HepG2 (cell line): ENCODE measurements around the gene APC2. TPM values are rescaled to one million over a fixed set of nuclear protein-coding genes. Genes with fewer than 3 reads are reported as not detected.
A peak's percentile ranks its signal among the peaks of the same experiment; 100 is the strongest.

Experiments used
- AGO2 ChIP-seq: fragments of 200-400 bp; formaldehyde crosslinking; optimal IDR thresholded peaks from 2 replicates; pipeline ENCODE3; 2017; ENCODE audit warnings: mild to moderate bottlenecking, low read depth, low read length, moderate library complexity
- ATRX ChIP-seq: sonication (generic); formaldehyde crosslinking; IDR thresholded peaks from 2 replicates; pipeline ENCODE4 v1.4.0; 2020; ENCODE audit warnings: missing genetic modification reagents, borderline replicate concordance
- EEA1 ChIP-seq: sonication (generic); formaldehyde crosslinking; IDR thresholded peaks from 2 replicates; pipeline ENCODE4 v1.5.1; 2020; ENCODE audit warnings: mild to moderate bottlenecking, missing genetic modification reagents, borderline replicate concordance
- FLYWCH1 ChIP-seq: sonication (generic); formaldehyde crosslinking; IDR thresholded peaks from 2 replicates; pipeline ENCODE4 v1.8.1; 2023; ENCODE audit warnings: mild to moderate bottlenecking, missing genetic modification reagents
- GTF3A ChIP-seq: sonication (generic); formaldehyde crosslinking; conservative IDR thresholded peaks from 2 replicates; pipeline ENCODE4 v1.4.0; 2020; ENCODE audit warnings: mild to moderate bottlenecking, missing genetic modification reagents
- IKZF4 ChIP-seq: sonication (generic); formaldehyde crosslinking; IDR thresholded peaks from 2 replicates; pipeline ENCODE4 v1.5.1; 2020; ENCODE audit warnings: borderline replicate concordance, mild to moderate bottlenecking, low read depth, missing genetic modification reagents; ENCODE audit errors: not compliant biosample characterization
- KDM5B ChIP-seq: sonication (generic); formaldehyde crosslinking; IDR thresholded peaks from 2 replicates; pipeline ENCODE4 v1.4.0; 2020; ENCODE audit warnings: missing genetic modification reagents, mild to moderate bottlenecking, borderline replicate concordance
- MED8 ChIP-seq: sonication (generic); formaldehyde crosslinking; IDR thresholded peaks from 2 replicates; pipeline ENCODE4 v1.8.1; 2023; ENCODE audit warnings: mild to moderate bottlenecking, missing genetic modification reagents; ENCODE audit not compliant: insufficient replicate concordance
- NFE2 ChIP-seq: sonication (generic); formaldehyde crosslinking; IDR thresholded peaks from 2 replicates; pipeline ENCODE4 v1.4.0; 2020; ENCODE audit warnings: missing genetic modification reagents
- NFIC ChIP-seq: IDR thresholded peaks from 2 replicates; pipeline ENCODE4 v1.6.1; 2012; ENCODE audit warnings: mild to moderate bottlenecking, low read length, inconsistent platforms
- PHF5A ChIP-seq: IDR thresholded peaks from one replicate; pipeline ENCODE4 v1.6.1; 2018; ENCODE audit warnings: low read depth, missing genetic modification reagents; ENCODE audit not compliant: unreplicated experiment
- POLR2AphosphoS2 ChIP-seq: IDR thresholded peaks from 2 replicates; pipeline ENCODE4 v1.6.1; 2011; ENCODE audit warnings: low read depth, low read length, improper control_type of control experiment
- RBM22 ChIP-seq: fragments of 200-400 bp; formaldehyde crosslinking; optimal IDR thresholded peaks from 2 replicates; pipeline ENCODE3; 2017; ENCODE audit warnings: mild to moderate bottlenecking, low read length, moderate library complexity
- SNRNP70 ChIP-seq: fragments of 200-400 bp; formaldehyde crosslinking; IDR thresholded peaks from 2 replicates; pipeline ENCODE4 v1.6.1; 2017; ENCODE audit warnings: mild to moderate bottlenecking, low read depth, low read length, moderate library complexity
- YY1 ChIP-seq: IDR thresholded peaks from 2 replicates; pipeline ENCODE4 v1.6.1; 2011; ENCODE audit warnings: low read length, low read depth, moderate library complexity, mild to moderate bottlenecking; ENCODE audit not compliant: insufficient read depth, insufficient replicate concordance
- ZBTB7A ChIP-seq: sonication (generic); formaldehyde crosslinking; IDR thresholded peaks from 2 replicates; pipeline ENCODE4 v1.8.0; 2022; ENCODE audit warnings: mild to moderate bottlenecking, missing genetic modification reagents
- ZFY ChIP-seq: sonication (generic); formaldehyde crosslinking; IDR thresholded peaks from 2 replicates; pipeline ENCODE4 v1.4.0; 2020; ENCODE audit warnings: missing genetic modification reagents
- ZKSCAN8 ChIP-seq: IDR thresholded peaks from 2 replicates; pipeline ENCODE4 v1.6.1; 2016; ENCODE audit warnings: borderline replicate concordance, missing genetic modification reagents, missing compliant biosample characterization
- ZNF224 ChIP-seq: sonication (generic); formaldehyde crosslinking; IDR thresholded peaks from 2 replicates; pipeline ENCODE4 v1.5.0; 2020; ENCODE audit warnings: mild to moderate bottlenecking, missing genetic modification reagents
- ZNF350 ChIP-seq: sonication (generic); formaldehyde crosslinking; IDR thresholded peaks from 2 replicates; pipeline ENCODE4 v1.4.0; 2020; ENCODE audit warnings: mild to moderate bottlenecking, low read depth, missing genetic modification reagents, borderline replicate concordance
- ZNF724P ChIP-seq: sonication (generic); formaldehyde crosslinking; IDR thresholded peaks from 2 replicates; pipeline ENCODE4 v1.8.0; 2022; ENCODE audit warnings: missing genetic modification reagents, borderline replicate concordance
- polyA plus RNA-seq, 8 experiments: library from polyadenylated mRNA; depleted of rRNA in 3 of 8; stranded (reverse) in 7 of 8; unstranded in 1 of 8; fragments of >200 nt; fragmentation: Illumina TruSeq in 4 of 8; extraction: Trizol in 4 of 8; gene quantifications; 2 replicates each; pipeline versions ENCODE4 v1.2.1 to v1.2.3, GENCODE V29; 2011 to 2016; ENCODE audit warnings: low read depth in 4 of 8, missing spikeins in 1 of 8, mixed read lengths in 1 of 8; ENCODE audit not compliant: insufficient read depth in 1 of 8
- total RNA-seq, 5 experiments: library from RNA; depleted of rRNA; stranded (reverse); fragments of >200 nt; fragmentation: Illumina TruSeq; extraction: Trizol; gene quantifications; 2 replicates each; pipeline ENCODE4 v1.2.3, GENCODE V29; 2016; ENCODE audit warnings: low read depth in 1 of 5
- TF ChIP-seq, protein P1 (sequence below): sonication (generic); formaldehyde crosslinking; IDR thresholded peaks from 2 replicates; pipeline ENCODE4 v1.5.0; 2020; ENCODE audit warnings: mild to moderate bottlenecking, missing genetic modification reagents, moderate library complexity
- TF ChIP-seq, protein P2 (sequence below): sonication (generic); formaldehyde crosslinking; IDR thresholded peaks from 2 replicates; pipeline ENCODE4 v1.4.0; 2020; ENCODE audit warnings: missing genetic modification reagents
- TF ChIP-seq, protein P3 (sequence below): sonication (generic); formaldehyde crosslinking; IDR thresholded peaks from 2 replicates; pipeline ENCODE4 v1.4.0; 2020; ENCODE audit warnings: missing genetic modification reagents, low read depth, mild to moderate bottlenecking, borderline replicate concordance
- TF ChIP-seq, protein P4 (sequence below): sonication (generic); formaldehyde crosslinking; IDR thresholded peaks from 2 replicates; pipeline ENCODE4 v1.5.0; 2020; ENCODE audit warnings: missing genetic modification reagents

The APC2 gene
- total and polyA plus RNA-seq, 2 of the 13 experiments (the other 11 are each of a cell fraction or from before 2014, with no cell fraction given): 0.08 to 0.22 TPM

DNA sequence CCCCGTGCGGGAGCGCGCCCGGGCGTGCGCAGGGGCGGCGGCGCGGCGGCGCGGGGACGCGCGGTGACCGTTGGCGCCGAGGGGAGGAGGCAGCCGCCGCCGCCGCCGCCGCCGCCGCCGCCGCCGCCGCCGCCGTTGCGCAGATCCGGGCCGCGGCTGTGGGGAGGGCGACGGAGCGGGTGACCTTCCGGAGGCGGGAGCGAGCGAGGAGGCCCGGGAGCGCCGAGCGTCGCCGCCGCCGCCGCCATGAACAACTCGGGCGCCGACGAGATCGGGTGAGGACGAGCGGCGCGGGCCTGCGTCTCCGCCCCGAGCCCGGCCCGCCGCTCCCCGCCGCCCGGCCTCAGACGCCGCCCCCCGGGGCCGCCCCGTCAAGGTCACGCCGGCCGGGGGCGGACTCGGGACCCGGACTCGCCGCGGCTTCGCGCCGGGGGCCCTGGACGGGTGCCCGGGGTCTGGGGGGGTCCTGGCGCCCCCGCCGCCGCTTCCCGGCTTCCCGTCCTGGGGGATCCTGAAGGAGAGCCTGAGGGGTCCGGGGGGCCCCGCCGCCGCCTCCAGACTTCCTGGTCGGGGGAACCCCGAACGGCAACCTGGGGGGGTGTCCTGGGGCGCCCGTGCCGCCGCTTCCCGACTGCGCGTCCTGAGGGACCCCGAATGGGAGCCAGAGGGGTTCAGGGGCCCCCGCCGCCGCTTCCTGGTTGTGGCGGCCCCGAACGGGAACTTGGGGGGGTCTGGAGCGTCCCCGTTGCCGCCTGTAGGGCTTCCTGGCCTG, 42.2 kb upstream of the APC2 start, which contains the start of gene DAZAP1 (continued):
- TF ChIP-seq, protein P1, sequence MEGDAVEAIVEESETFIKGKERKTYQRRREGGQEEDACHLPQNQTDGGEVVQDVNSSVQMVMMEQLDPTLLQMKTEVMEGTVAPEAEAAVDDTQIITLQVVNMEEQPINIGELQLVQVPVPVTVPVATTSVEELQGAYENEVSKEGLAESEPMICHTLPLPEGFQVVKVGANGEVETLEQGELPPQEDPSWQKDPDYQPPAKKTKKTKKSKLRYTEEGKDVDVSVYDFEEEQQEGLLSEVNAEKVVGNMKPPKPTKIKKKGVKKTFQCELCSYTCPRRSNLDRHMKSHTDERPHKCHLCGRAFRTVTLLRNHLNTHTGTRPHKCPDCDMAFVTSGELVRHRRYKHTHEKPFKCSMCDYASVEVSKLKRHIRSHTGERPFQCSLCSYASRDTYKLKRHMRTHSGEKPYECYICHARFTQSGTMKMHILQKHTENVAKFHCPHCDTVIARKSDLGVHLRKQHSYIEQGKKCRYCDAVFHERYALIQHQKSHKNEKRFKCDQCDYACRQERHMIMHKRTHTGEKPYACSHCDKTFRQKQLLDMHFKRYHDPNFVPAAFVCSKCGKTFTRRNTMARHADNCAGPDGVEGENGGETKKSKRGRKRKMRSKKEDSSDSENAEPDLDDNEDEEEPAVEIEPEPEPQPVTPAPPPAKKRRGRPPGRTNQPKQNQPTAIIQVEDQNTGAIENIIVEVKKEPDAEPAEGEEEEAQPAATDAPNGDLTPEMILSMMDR (CRISPR knock-in tag): no peak
- TF ChIP-seq IKZF4 (CRISPR knock-in tag) (peak; percentile 22), NFE2 (CRISPR knock-in tag) (no peak), ZNF350 (CRISPR knock-in tag) (0 out of 2 replicates have a peak, but pooled peaks have one; percentile 23), YY1 (no peak), KDM5B (CRISPR knock-in tag) (0 out of 2 replicates have a peak, but pooled peaks have one; percentile 46), EEA1 (CRISPR knock-in tag) (no peak), AGO2 (no peak), RBM22 (no peak), ZNF724P (CRISPR knock-in tag) (no peak), NFIC (no peak), ZKSCAN8 (CRISPR knock-in tag) (no peak), FLYWCH1 (no peak), ATRX (CRISPR knock-in tag) (no peak), PHF5A (no peak), ZBTB7A (CRISPR knock-in tag) (no peak), GTF3A (CRISPR knock-in tag) (no peak), ZNF224 (CRISPR knock-in tag) (no peak), MED8 (no peak), ZFY (CRISPR knock-in tag) (peak; percentile 12; the same call in 1 of the 2 replicates), POLR2AphosphoS2 (no peak), SNRNP70 (no peak)
- TF ChIP-seq, protein P2, sequence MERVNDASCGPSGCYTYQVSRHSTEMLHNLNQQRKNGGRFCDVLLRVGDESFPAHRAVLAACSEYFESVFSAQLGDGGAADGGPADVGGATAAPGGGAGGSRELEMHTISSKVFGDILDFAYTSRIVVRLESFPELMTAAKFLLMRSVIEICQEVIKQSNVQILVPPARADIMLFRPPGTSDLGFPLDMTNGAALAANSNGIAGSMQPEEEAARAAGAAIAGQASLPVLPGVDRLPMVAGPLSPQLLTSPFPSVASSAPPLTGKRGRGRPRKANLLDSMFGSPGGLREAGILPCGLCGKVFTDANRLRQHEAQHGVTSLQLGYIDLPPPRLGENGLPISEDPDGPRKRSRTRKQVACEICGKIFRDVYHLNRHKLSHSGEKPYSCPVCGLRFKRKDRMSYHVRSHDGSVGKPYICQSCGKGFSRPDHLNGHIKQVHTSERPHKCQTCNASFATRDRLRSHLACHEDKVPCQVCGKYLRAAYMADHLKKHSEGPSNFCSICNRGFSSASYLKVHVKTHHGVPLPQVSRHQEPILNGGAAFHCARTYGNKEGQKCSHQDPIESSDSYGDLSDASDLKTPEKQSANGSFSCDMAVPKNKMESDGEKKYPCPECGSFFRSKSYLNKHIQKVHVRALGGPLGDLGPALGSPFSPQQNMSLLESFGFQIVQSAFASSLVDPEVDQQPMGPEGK: 0 out of 2 replicates have a peak, but pooled peaks have one; percentile 7
- TF ChIP-seq, protein P3, sequence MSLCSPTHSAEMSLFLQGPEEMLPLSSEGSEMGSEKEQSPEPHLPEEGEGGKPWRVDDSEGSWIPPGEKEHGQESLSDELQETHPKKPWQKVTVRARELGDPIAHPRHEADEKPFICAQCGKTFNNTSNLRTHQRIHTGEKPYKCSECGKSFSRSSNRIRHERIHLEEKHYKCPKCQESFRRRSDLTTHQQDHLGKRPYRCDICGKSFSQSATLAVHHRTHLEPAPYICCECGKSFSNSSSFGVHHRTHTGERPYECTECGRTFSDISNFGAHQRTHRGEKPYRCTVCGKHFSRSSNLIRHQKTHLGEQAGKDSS (CRISPR knock-in tag): no peak
- TF ChIP-seq, protein P4, sequence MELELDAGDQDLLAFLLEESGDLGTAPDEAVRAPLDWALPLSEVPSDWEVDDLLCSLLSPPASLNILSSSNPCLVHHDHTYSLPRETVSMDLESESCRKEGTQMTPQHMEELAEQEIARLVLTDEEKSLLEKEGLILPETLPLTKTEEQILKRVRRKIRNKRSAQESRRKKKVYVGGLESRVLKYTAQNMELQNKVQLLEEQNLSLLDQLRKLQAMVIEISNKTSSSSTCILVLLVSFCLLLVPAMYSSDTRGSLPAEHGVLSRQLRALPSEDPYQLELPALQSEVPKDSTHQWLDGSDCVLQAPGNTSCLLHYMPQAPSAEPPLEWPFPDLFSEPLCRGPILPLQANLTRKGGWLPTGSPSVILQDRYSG (CRISPR knock-in tag): no peak
